Amniotic stem cell (primary cell): ENCODE measurements around the gene ABCB10.
"Not testable (repeated sequence)": the region's sequence is repeated elsewhere in the genome, so short reads cannot be mapped to it uniquely, and the experiment has no call there.

Experiments used
- DNase-seq: peaks from one replicate; lab custom pipeline; 2025; lab: John Stamatoyannopoulos, UW

Gene ABCB10

GRCh38 chr1:229536982-229537381, 21.5 kb downstream of the ABCB10 start:
- no peak for DNase-seq

GRCh38 chr1:229535230-229535629, 23.3 kb downstream of the ABCB10 start:
- no peak for DNase-seq

- DNase-seq: no peak
Measured at GRCh38 chr1:229531326-229531725, 27.2 kb downstream of the ABCB10 start.

- no peak for DNase-seq
Measured at GRCh38 chr1:229529639-229530038, 28.9 kb downstream of the ABCB10 start.

- DNase-seq: no peak
Measured at GRCh38 chr1:229526695-229527094, 31.8 kb downstream of the ABCB10 start.

GRCh38 chr1:229523052-229523451, 35.5 kb downstream of the ABCB10 start:
- no peak for DNase-seq

- DNase-seq: peak; percentile 55
Measured at GRCh38 chr1:229514578-229515275, 43.8 kb downstream of the ABCB10 start.

GRCh38 chr1:229511625-229512024, 46.9 kb downstream of the ABCB10 start:
- DNase-seq: not testable (repeated sequence)

- DNase-seq: not testable (repeated sequence)
Measured at GRCh38 chr1:229511201-229511600, 47.3 kb downstream of the ABCB10 start.

GRCh38 chr1:229509576-229509975, 48.9 kb downstream of the ABCB10 start:
- no peak for DNase-seq

GRCh38 chr1:229508823-229509337, 49.6 kb downstream of the ABCB10 start:
- no peak for DNase-seq

- peak; percentile 99 for DNase-seq
Measured at GRCh38 chr1:229507951-229508822, 50.3 kb downstream of the ABCB10 start, which contains the start of gene NUP133. TSS of gene NUP133 (minus strand) at chr1:229508341. CDS start at chr1:229508249, 92 bp downstream.

- DNase-seq: no peak
Measured at GRCh38 chr1:229507502-229507901, 51.0 kb downstream of the ABCB10 start.

- no peak for DNase-seq
Measured at GRCh38 chr1:229506633-229507032, 51.9 kb downstream of the ABCB10 start.

GRCh38 chr1:229495782-229496181, 62.7 kb downstream of the ABCB10 start:
- no peak for DNase-seq

- DNase-seq: no peak
Measured at GRCh38 chr1:229487181-229487580, 71.3 kb downstream of the ABCB10 start.

GRCh38 chr1:229485318-229485717, 73.2 kb downstream of the ABCB10 start:
- DNase-seq: no peak

GRCh38 chr1:229482511-229482910, 76.0 kb downstream of the ABCB10 start:
- no peak for DNase-seq

- no peak for DNase-seq
Measured at GRCh38 chr1:229480495-229480894, 78.0 kb downstream of the ABCB10 start.

GRCh38 chr1:229479660-229480399, 78.7 kb downstream of the ABCB10 start:
- no peak for DNase-seq

- DNase-seq: no peak
Measured at GRCh38 chr1:229478852-229479251, 79.7 kb downstream of the ABCB10 start.

- DNase-seq: not testable (repeated sequence)
Measured at GRCh38 chr1:229475859-229476258, 82.6 kb downstream of the ABCB10 start.
